ENCODE results near the gene SORCS3.

SORCS3 gene

GRCh38 chr10:105187243-105187642 is 546.2 kb downstream of the SORCS3 start:
- no peak for TF ChIP-seq ZNF274 (IDR thresholded peaks at IDR 0.05; ENCODE audit: low read depth, low read length)
- H3K4me3 ChIP-seq (ENCODE audit: low read length): no peak overlapping the region

DNA sequence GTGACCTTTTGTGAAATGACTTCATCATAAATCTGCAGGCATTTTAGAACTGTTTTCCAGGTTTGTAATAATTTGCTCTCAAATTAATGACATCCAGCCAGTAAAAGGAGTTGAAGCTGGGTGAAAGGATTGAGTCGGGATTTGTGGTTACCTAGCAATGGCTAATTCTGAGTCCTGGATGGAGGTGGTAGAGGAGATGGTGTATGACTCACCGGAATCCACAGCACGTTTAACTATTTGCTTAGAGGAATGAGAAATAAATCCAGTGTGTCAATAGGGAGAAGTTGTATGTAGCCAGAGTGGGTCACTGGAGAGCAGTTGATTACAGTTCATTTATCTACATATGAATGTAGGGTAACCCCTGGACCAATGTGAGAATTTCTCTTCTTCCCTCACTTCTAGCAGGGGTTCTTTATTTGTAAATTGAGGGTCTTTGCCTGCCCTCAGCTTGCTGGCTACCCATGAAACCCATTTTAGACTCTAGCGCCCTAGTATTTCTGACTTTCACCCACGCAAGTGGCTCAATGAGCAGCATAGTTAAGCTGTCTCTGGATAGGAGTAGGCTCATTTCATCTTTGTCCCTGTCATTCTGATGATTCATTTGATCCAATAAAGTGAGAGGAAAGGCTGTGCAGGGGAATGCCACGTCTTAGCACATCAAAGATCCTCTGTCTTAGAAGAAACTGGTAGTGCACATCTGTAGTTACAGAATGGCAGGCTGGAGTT is 547.8 kb downstream of the SORCS3 start:
- TF ChIP-seq ZNF274 (IDR thresholded peaks at IDR 0.05; ENCODE audit: low read depth, low read length): no peak
- no peak overlapping the region for H3K4me3 ChIP-seq (ENCODE audit: low read length)

DNA sequence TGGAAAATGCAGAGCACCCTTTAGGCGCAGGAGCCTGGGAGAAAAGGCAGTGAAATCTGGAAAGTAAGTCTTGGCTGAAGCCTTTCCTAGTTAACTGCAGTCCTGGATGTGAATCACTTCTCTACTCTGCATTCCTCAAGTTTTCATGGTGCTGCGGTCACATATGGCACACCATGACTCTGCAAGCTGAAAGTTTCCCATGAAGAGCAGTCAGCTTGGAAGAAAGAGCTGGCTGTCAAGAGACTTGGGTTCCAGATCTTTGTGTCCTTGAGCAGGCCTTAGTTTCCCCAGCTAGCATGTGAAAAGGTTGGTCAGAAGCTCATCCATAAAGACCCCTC is 548.3 kb downstream of the SORCS3 start:
- no peak for TF ChIP-seq ZNF274 (IDR thresholded peaks at IDR 0.05; ENCODE audit: low read depth, low read length)
- H3K4me3 ChIP-seq (ENCODE audit: low read length): no peak overlapping the region

- TF ChIP-seq ZNF274 (IDR thresholded peaks at IDR 0.05; ENCODE audit: low read depth, low read length): no peak
- no peak overlapping the region for H3K4me3 ChIP-seq (ENCODE audit: low read length)
Measured at GRCh38 chr10:105192146-105192545, 551.1 kb downstream of the SORCS3 start.

GRCh38 chr10:105192861-105193260 is 551.8 kb downstream of the SORCS3 start:
- TF ChIP-seq ZNF274 (IDR thresholded peaks at IDR 0.05; ENCODE audit: low read depth, low read length): no peak
- H3K4me3 ChIP-seq (ENCODE audit: low read length): no peak overlapping the region

DNA sequence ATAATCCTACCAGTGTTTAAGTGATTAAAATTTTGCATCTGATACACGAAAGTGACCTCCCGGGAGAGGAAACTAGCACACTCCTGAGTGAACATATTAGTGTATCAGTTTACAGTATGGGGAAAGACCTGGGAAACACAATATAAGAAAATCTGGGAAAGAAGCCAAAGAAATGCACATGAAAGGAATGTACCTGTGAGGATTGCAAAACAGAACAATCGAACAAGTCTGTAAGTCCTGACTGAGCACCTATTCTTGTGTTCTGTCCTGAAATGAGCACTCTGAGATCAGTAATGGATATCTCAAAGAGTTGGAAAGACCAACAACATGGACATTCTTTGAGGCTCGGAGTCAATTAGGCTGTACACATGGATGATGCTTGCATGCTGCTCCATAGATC is 554.7 kb downstream of the SORCS3 start:
- H3K4me3 ChIP-seq (ENCODE audit: low read length): no peak overlapping the region
- no peak for TF ChIP-seq ZNF274 (IDR thresholded peaks at IDR 0.05; ENCODE audit: low read depth, low read length)

DNA sequence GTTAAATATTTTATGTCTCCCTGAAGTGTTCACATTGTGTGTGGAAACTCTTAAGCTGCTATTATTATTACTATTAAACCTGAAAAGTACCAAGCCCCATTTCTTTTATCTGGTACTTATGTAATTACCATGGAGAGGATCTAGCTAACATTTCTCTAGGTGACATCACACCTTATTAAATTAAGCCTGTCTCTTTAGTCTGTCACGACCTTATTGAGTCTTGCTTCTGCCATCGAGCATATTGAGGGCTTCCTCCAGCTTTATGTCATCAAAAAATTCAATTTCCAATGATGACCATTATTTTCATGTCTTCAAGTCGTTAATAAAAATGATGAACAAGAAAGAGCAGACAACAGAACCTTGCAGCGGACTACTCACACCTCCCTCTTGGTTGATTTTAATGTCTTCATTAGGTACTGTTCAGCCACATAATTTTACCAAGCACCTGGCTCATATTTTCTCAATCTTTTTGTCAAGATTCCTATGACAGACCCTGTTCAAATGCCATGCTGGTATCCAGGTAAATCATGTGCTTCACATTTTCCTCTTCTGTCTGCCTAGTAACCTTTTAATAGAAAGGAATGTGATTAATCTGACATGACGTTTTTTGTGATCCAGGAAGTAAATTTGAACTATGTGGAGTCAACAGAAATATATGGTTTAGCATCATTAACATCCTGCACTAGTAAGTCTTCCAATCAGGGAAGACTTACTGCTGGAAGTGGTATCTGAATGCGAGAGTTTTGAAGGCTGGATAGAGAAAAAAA is 556.7 kb downstream of the SORCS3 start:
- no peak overlapping the region for H3K4me3 ChIP-seq (ENCODE audit: low read length)
- TF ChIP-seq ZNF274 (IDR thresholded peaks at IDR 0.05; ENCODE audit: low read depth, low read length): no peak

DNA sequence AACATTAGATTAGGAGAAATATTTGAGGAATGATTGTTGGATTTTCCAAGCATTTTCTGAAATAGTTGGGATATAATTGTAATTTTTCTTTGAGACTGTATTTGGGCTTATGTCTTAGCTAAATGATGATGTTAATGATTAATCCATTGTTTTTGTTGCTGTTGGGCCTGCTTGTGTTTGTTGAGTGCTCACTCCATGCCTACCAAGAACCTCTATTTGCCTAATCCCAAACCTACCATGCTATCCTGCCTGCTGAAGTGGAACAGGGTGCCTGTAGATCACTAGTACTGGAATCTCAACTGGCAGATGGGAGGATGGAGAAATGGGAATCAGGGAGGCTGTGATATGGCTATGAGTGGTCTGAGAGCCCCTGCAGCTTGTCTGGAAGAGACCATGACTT is 565.5 kb downstream of the SORCS3 start:
- TF ChIP-seq ZNF274 (IDR thresholded peaks at IDR 0.05; ENCODE audit: low read depth, low read length): no peak
- H3K4me3 ChIP-seq (ENCODE audit: low read length): no peak overlapping the region

- no peak overlapping the region for H3K4me3 ChIP-seq (ENCODE audit: low read length)
- TF ChIP-seq ZNF274 (IDR thresholded peaks at IDR 0.05; ENCODE audit: low read depth, low read length): no peak
Measured at GRCh38 chr10:105207476-105207995, 566.4 kb downstream of the SORCS3 start.

GRCh38 chr10:105210546-105210945 is 569.5 kb downstream of the SORCS3 start:
- TF ChIP-seq ZNF274 (IDR thresholded peaks at IDR 0.05; ENCODE audit: low read depth, low read length): no peak
- H3K4me3 ChIP-seq (ENCODE audit: low read length): no peak overlapping the region

DNA sequence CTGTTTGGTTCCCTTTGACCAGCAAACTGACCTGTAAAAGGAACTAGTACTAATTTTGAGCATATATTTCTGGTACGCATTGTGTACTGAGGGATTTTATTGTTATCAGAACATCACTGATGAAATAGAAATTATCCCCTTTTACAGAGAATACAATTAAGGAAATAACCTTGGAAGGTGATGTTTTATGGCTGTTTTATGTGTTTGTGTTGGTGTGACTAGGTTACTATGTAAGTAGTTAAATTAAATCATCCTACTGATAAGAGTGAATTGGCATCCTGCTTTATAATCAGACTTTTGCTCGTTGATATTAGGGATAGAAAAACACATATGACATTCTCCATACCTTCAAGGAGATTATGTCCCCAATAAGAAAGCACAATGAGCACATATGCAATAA is 596.6 kb downstream of the SORCS3 start:
- no peak overlapping the region for H3K4me3 ChIP-seq (ENCODE audit: low read length)
- TF ChIP-seq ZNF274 (IDR thresholded peaks at IDR 0.05; ENCODE audit: low read depth, low read length): no peak

DNA sequence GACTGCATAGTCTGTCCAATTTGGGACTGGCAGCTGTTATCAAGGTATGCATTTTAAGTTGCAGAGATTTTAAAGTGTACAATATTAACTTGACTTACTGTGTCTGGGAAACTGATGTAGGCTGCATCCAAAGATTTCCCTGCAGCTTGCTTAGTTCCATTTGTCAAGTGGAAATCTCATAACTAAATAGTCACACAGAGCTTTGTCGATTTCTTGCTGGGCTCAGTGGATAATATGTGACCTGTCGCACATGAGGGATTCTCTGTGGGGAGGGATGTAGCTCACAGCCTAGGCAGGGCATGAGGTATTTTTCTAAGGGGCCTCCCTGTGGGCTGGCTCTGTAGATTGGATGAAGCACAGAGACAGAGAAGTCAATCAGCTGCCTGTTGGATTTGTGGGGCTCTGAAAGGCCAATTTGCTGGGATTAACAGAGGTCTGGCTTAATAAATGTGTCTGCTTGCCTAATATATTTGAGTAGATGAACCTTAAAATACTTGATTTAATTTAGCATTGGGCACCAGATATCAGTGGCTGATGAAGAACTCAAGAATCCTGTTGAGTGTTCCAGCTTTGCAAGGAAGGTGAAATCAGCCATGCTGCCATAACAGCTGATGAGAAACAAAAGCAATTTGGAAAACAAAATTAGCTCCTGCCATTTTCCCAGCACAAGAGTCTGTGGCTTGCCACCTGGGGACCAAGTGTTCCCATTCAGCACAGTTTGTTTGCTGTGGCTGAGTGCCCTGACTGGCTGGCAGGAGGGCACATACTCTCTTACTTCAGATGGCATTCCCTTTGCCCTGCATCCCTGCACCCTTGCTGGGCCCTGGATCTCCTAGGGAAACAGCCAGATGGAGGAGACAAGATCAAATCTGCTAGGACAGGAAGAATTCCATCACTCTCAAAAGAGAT is 598.5 kb downstream of the SORCS3 start:
- no peak for TF ChIP-seq ZNF274 (IDR thresholded peaks at IDR 0.05; ENCODE audit: low read depth, low read length)
- H3K4me3 ChIP-seq (ENCODE audit: low read length): no peak overlapping the region

GRCh38 chr10:105241254-105241653 is 600.2 kb downstream of the SORCS3 start:
- TF ChIP-seq ZNF274 (IDR thresholded peaks at IDR 0.05; ENCODE audit: low read depth, low read length): no peak
- no peak overlapping the region for H3K4me3 ChIP-seq (ENCODE audit: low read length)

DNA sequence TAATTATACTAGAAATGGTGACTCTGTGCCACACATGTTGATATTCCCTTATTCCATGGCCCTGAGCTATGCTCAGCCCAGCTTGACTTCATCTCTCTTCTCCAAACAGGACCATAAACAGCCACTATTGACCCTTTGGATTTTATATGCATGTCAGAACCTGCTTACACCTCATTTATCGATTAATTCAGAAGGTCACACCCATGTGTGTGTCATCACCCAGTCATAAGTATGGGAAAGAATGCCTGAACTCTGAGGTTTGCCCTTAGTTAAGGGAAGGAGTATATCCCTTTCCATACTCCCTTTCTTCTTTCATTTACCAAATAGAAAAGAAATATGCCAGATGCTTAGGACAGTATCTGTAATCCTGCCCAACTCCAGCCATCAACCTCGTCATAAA is 602.3 kb downstream of the SORCS3 start:
- H3K4me3 ChIP-seq (ENCODE audit: low read length): no peak overlapping the region
- TF ChIP-seq ZNF274 (IDR thresholded peaks at IDR 0.05; ENCODE audit: low read depth, low read length): no peak
